ENCODE data around the gene ARFGAP1. TPM values are rescaled to one million over a fixed set of nuclear protein-coding genes. Genes with fewer than 3 reads are reported as not detected.

Gene ARFGAP1
- total and polyA plus RNA-seq, 2 donors (not counting 3 experiments of a cell fraction or from before 2014, with no cell fraction given) = 93.7 to 126 TPM

DNA sequence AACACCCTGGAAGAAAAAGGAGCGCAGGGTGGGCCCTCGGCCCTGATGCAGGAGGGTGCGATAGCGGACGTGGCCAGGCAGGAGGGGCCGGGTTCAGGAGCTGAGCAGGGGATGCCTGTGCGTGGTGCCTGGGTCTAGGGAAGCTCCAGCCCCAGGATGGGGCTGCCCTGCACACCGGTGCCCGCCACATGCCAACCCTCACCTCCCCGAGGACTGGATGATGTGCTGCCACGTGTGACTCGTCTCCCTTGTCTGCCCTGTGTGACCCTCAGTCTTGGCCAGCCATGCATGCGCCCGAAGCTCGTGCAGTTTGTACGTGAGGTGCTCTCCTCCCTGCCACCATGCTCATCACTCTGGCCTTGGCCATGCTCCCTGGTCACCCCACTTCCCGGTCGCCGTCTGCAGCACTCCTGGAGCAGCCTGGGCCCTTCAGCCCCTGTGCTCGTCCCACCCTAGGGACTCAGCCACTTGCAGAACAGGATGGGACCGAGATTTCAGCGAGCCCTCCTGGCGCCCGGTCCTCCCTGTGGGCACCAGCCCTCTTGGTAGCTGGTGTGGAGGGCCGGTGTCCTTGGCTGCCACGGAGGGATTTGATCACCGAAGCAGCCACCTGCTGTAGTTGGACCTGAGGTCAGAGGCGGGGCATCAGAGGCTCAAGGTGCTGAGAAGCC is 16.1 kb downstream of the ARFGAP1 start:
- BruUV-seq (replicated peaks) = no TSS peak
- POLR2A ChIA-PET = no interaction called here

More for the DNA sequence above, 16.1 kb downstream of the ARFGAP1 start:
- DNase-seq (ENCODE audit: low read depth, low spot score) = no peak
- H3K4me2 ChIP-seq (ENCODE audit: insufficient read depth, low read length) = no peak overlapping the region
- no peak overlapping the region for H3K4me3 ChIP-seq (replicated peaks in 1 of 3; ENCODE audit: insufficient read depth in 1 of 3, low read depth in 1 of 3, low read length in 3 of 3)
- no peaks in the 10 kb centered on the region for H3K9me1 ChIP-seq (replicated peaks; ENCODE audit: control insufficient read depth, extremely low read depth, insufficient read depth, low read length)
- CTCF ChIA-PET = interaction anchor here (1.5 kb wide), 1 partner anchor 65 kb away, joined by 9 read pairs; no protein-coding TSS in a partner anchor
- no peaks in the 10 kb centered on the region for H3K4me1 ChIP-seq (ENCODE audit: control insufficient read depth, extremely low read depth, insufficient read depth, low read length)
- intact Hi-C loops (cut with micrococcal nuclease) = no loop called here
- no peak overlapping the region for H3K27ac ChIP-seq (ENCODE audit: insufficient read depth, low read depth, low read length)
- H3K27me3 ChIP-seq (ENCODE audit: control insufficient read depth in 2 of 2, insufficient read depth in 2 of 2, low read length in 2 of 2) = no peaks in the 10 kb centered on the region
- no peaks in the 10 kb centered on the region for H3K79me2 ChIP-seq (ENCODE audit: control insufficient read depth, insufficient read depth, low read length)
- H3K9me3 ChIP-seq (replicated peaks; ENCODE audit: control insufficient read depth, insufficient read depth, low read length) = no peaks in the 10 kb centered on the region
- TF ChIP-seq, protein P1, sequence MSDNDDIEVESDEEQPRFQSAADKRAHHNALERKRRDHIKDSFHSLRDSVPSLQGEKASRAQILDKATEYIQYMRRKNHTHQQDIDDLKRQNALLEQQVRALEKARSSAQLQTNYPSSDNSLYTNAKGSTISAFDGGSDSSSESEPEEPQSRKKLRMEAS (IDR thresholded peaks at IDR 0.05; ENCODE audit: insufficient read depth, insufficient read length) = no peak
- no peak for TF ChIP-seq EZH2 (IDR thresholded peaks at IDR 0.05; ENCODE audit: borderline replicate concordance, low read depth, low read length, severe bottlenecking)
- no peak for TF ChIP-seq JUN (IDR thresholded peaks at IDR 0.05; ENCODE audit: borderline replicate concordance, insufficient read depth, insufficient read length, low read depth)
- no peak for TF ChIP-seq MYC (IDR thresholded peaks at IDR 0.05; ENCODE audit: low read depth, low read length)
- no peak for TF ChIP-seq FOS (IDR thresholded peaks at IDR 0.05; ENCODE audit: borderline replicate concordance, insufficient read depth, low read length)
- no peak for TF ChIP-seq GATA2 (IDR thresholded peaks at IDR 0.05; ENCODE audit: insufficient read depth, insufficient read length, low read depth, low read length)
- no peak for TF ChIP-seq POLR2A (IDR thresholded peaks at IDR 0.05; ENCODE audit: low read depth, low read length)
- TF ChIP-seq, protein P2, sequence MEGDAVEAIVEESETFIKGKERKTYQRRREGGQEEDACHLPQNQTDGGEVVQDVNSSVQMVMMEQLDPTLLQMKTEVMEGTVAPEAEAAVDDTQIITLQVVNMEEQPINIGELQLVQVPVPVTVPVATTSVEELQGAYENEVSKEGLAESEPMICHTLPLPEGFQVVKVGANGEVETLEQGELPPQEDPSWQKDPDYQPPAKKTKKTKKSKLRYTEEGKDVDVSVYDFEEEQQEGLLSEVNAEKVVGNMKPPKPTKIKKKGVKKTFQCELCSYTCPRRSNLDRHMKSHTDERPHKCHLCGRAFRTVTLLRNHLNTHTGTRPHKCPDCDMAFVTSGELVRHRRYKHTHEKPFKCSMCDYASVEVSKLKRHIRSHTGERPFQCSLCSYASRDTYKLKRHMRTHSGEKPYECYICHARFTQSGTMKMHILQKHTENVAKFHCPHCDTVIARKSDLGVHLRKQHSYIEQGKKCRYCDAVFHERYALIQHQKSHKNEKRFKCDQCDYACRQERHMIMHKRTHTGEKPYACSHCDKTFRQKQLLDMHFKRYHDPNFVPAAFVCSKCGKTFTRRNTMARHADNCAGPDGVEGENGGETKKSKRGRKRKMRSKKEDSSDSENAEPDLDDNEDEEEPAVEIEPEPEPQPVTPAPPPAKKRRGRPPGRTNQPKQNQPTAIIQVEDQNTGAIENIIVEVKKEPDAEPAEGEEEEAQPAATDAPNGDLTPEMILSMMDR (IDR thresholded peaks at IDR 0.05; ENCODE audit: extremely low read depth in 1 of 2, insufficient read depth in 1 of 2, low read depth in 1 of 2, low read length in 2 of 2) = no peak
- TF ChIP-seq POLR2AphosphoS5 (IDR thresholded peaks at IDR 0.05; ENCODE audit: insufficient read depth, low read depth, low read length) = no peak
- H3K9ac ChIP-seq (replicated peaks; ENCODE audit: extremely low read depth, insufficient read depth, low read length) = no peak overlapping the region
- H3K36me3 ChIP-seq (ENCODE audit: control insufficient read depth in 2 of 2, extremely low read depth in 1 of 2, insufficient read depth in 2 of 2, low read length in 2 of 2) = peaks cover 4 to 20% of the 10 kb centered on the region in 2 experiments
- H4K20me1 ChIP-seq (replicated peaks; ENCODE audit: control insufficient read depth, extremely low read depth, insufficient read depth, low read length) = no peaks in the 10 kb centered on the region
- no peak overlapping the region for H2AFZ ChIP-seq (ENCODE audit: low read depth, low read length)
- FAIRE-seq = no peak
- dilution Hi-C loops (cut with MboI; ENCODE audit: extremely low pct_ligation_motif_present, low sequenced_read_pairs) = no loop called here
